Naive thymus-derived CD4-positive, alpha-beta T cell (primary cell): ENCODE results near the gene TMIGD2. TPM values are rescaled to one million over a fixed set of nuclear protein-coding genes. Genes with fewer than 3 reads are reported as not detected.
"Not testable (repeated sequence)": the region's sequence is repeated elsewhere in the genome, so short reads cannot be mapped to it uniquely, and the experiment has no call there.

Experiments used
- ATAC-seq: fragments of 150-1000 bp; cut with Tn5 transposase; 2 replicates; pipeline ENCODE4 v1.10.0; 2021; ENCODE audit warnings: mild to moderate bottlenecking, moderate library complexity
- CTCF ChIA-PET: fragments of 350-600 bp; sonication (Branson Sonifier 250); formaldehyde crosslinking; loops from one replicate; lab custom pipeline; 2021; ENCODE audit warnings: antibody characterized with exemption; lab: Charles Lee
- POLR2A ChIA-PET: fragments of 350-600 bp; sonication (Branson Sonifier 250); formaldehyde crosslinking; loops from one replicate; lab custom pipeline; 2021; ENCODE audit warnings: antibody characterized with exemption, inconsistent platforms; lab: Charles Lee
- DNase-seq, 9 donors: peaks; one replicate each; pipeline versions ENCODE4 v3.0.0 to v3.0.0-alpha.2; 2020 to 2022; ENCODE audit warnings: mixed read lengths in 1 of 9
- H3K27ac ChIP-seq: one replicate; pipeline ENCODE4 v1.7.0; 2013; ENCODE audit warnings: mild to moderate bottlenecking, low read depth, low read length, moderate library complexity
- H3K27me3 ChIP-seq, 2 donors: one replicate each; pipeline ENCODE4 v1.7.0; 2013; ENCODE audit warnings: low read length in 2 of 2, mild to moderate bottlenecking in 2 of 2, moderate library complexity in 2 of 2; ENCODE audit not compliant: control insufficient read depth in 2 of 2, insufficient read depth in 2 of 2
- H3K36me3 ChIP-seq, 3 experiments: 1 replicate in 2 of 3; 2 replicates in 1 of 3; pipeline ENCODE4 v1.7.0; 2013; ENCODE audit warnings: low read length in 3 of 3, mild to moderate bottlenecking in 3 of 3, moderate library complexity in 1 of 3; ENCODE audit not compliant: insufficient read depth in 3 of 3, control insufficient read depth in 2 of 3
- H3K4me1 ChIP-seq, 2 donors: one replicate each; pipeline ENCODE4 v1.7.0; 2013; ENCODE audit warnings: low read length in 2 of 2, mild to moderate bottlenecking in 2 of 2, moderate library complexity in 1 of 2; ENCODE audit not compliant: control insufficient read depth in 2 of 2, insufficient read depth in 2 of 2
- H3K4me3 ChIP-seq: 2 replicates; pipeline ENCODE4 v1.7.0; 2013; ENCODE audit warnings: mild to moderate bottlenecking, low read length
- H3K9me3 ChIP-seq, 3 experiments: 1 replicate in 2 of 3; 2 replicates in 1 of 3; pipeline ENCODE4 v1.7.0; 2013; ENCODE audit warnings: low read length in 3 of 3; ENCODE audit not compliant: control insufficient read depth in 2 of 3
- H3K27ac Mint-ChIP-seq, 9 donors: one replicate each; pipeline ENCODE4 v1.8.0; 2020 to 2022; ENCODE audit warnings: mixed read lengths in 9 of 9, mild to moderate bottlenecking in 8 of 9, moderate library complexity in 5 of 9, inconsistent platforms in 2 of 9
- H3K27me3 Mint-ChIP-seq, 5 donors: one replicate each; pipeline ENCODE4 v1.8.0; 2021 to 2022; ENCODE audit warnings: mixed read lengths in 5 of 5, mild to moderate bottlenecking in 1 of 5
- H3K36me3 Mint-ChIP-seq, 5 donors: one replicate each; pipeline ENCODE4 v1.8.0; 2020 to 2022; ENCODE audit warnings: mixed read lengths in 5 of 5, mild to moderate bottlenecking in 3 of 5, inconsistent platforms in 1 of 5
- H3K4me1 Mint-ChIP-seq, 7 donors: one replicate each; pipeline ENCODE4 v1.8.0; 2020 to 2022; ENCODE audit warnings: mixed read lengths in 7 of 7, mild to moderate bottlenecking in 3 of 7, inconsistent platforms in 1 of 7
- H3K4me3 Mint-ChIP-seq, 10 donors: one replicate each; pipeline ENCODE4 v1.8.0; 2020 to 2022; ENCODE audit warnings: mild to moderate bottlenecking in 10 of 10, mixed read lengths in 10 of 10, moderate library complexity in 6 of 10, inconsistent platforms in 2 of 10
- H3K9me3 Mint-ChIP-seq, 11 donors: one replicate each; pipeline ENCODE4 v1.8.0; 2020 to 2022; ENCODE audit warnings: mixed read lengths in 11 of 11, mild to moderate bottlenecking in 4 of 11, inconsistent platforms in 1 of 11, moderate library complexity in 1 of 11
- intact Hi-C, 2 donors: fragments of 100-400 bp; cut with micrococcal nuclease; formaldehyde crosslinking; loops; one replicate each; pipeline ENCODE4 v1.15.1; 2023
- polyA plus RNA-seq, 2 donors: library from polyadenylated mRNA; unstranded; fragments of 300-500 nt; fragmentation: Illumina TruSeq; gene quantifications; one replicate each; pipeline ENCODE4 v1.2.3, GENCODE V29; 2021
- total RNA-seq, 6 experiments: library from RNA in 5 of 6; stranded (reverse) in 5 of 6; gene quantifications; 1 replicate in 5 of 6; 2 replicates in 1 of 6; pipeline ENCODE4 v1.2.3 and lab custom pipeline; 2021 to 2026

The TMIGD2 gene, protein sequence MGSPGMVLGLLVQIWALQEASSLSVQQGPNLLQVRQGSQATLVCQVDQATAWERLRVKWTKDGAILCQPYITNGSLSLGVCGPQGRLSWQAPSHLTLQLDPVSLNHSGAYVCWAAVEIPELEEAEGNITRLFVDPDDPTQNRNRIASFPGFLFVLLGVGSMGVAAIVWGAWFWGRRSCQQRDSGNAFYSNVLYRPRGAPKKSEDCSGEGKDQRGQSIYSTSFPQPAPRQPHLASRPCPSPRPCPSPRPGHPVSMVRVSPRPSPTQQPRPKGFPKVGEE
- total RNA-seq = 10 to 100 TPM; 22.3 to 50.5 (median 40.0) TPM
- polyA plus RNA-seq = 100 to 1,000 TPM in 1 of 2 donors, 10 to 100 TPM in 1; 99.4 to 107 TPM
- total RNA-seq (lab: John Stamatoyannopoulos, UW) = 39.8 reads per million, percentile 66 among the genes with 10 or more reads in this experiment

- intact Hi-C loops = loop anchor here (1.0 to 5.0 kb wide), 6 partner anchors 26 to 98 kb away; partner anchors contain the start of genes MPND (in 2 of the 2) and SH3GL1 (in 1 of the 2)
- CTCF ChIA-PET = interaction anchor here (0.7 to 2.2 kb wide), 4 partner anchors 19 to 78 kb away, joined by 3 to 11 read pairs (median 3); no protein-coding TSS in a partner anchor
- peak within 1 kb of the TSS; percentile 88 to 96 (median 93) for H3K27ac Mint-ChIP-seq
- peaks cover 4 to 28% of the 10 kb centered on the region in 2 donors for H3K4me1 ChIP-seq
- H3K27ac ChIP-seq = peak within 1 kb of the TSS; percentile 73
- peaks cover 0 to 9% (median 0%) of the 10 kb centered on the region in 3 experiments for H3K36me3 ChIP-seq
- H3K4me1 Mint-ChIP-seq = peaks cover 13 to 67% (median 41%) of the 10 kb centered on the region in 7 donors
- peak within 1 kb of the TSS; percentile 84 to 98 (median 92) for H3K4me3 Mint-ChIP-seq
- H3K27me3 ChIP-seq = no peaks in the 10 kb centered on the region
- H3K27me3 Mint-ChIP-seq = no peaks in the 10 kb centered on the region
- peak within 1 kb of the TSS; percentile 69 for H3K4me3 ChIP-seq
- ATAC-seq = peak; percentile 34
- peaks cover 0 to 7% (median 0%) of the 10 kb centered on the region in 5 donors for H3K36me3 Mint-ChIP-seq
- POLR2A ChIA-PET = interaction anchor here (0.7 to 3.5 kb wide), 9 partner anchors 20 to 694 kb away, joined by 3 to 29 read pairs (median 4); partner anchors contain the start of genes CHAF1A, MPND, MRPL54 and STAP2
- DNase-seq = peak in 7 of 9 donors; percentile 25 to 46 (median 38)
- no peaks in the 10 kb centered on the region for H3K9me3 Mint-ChIP-seq
- H3K9me3 ChIP-seq = no peaks in the 10 kb centered on the region
These were observed at the start of gene TMIGD2 for GRCh38 chr19:4302243-4302640. Gene TMIGD2, minus strand, starts transcription at chr19:4302389. Its CDS starts 4 bp downstream, at chr19:4302385.

GRCh38 chr19:4350726-4351125 is 48.5 kb upstream of the TMIGD2 start:
- Mint-ChIP-seq H3K27me3 (no peaks in the 10 kb centered on the region), H3K27ac (peak overlapping the region in 1 of 9 donors; percentile 2), H3K4me1 (peaks cover 0 to 9% (median 3%) of the 10 kb centered on the region in 7 donors), H3K4me3 (no peak overlapping the region), H3K36me3 (peaks cover 0 to 6% (median 3%) of the 10 kb centered on the region in 5 donors), H3K9me3 (no peaks in the 10 kb centered on the region)
- DNase-seq (no peak), ATAC-seq (no peak)
- H3K27me3 ChIP-seq = no peaks in the 10 kb centered on the region
- no peak overlapping the region for H3K4me3 ChIP-seq
- CTCF ChIA-PET = interaction anchor here (1.1 to 1.7 kb wide), 2 partner anchors 29 to 83 kb away, joined by 3 to 8 read pairs; no protein-coding TSS in a partner anchor
- intact Hi-C loops = no loop called here
- H3K27ac ChIP-seq = no peak overlapping the region
- POLR2A ChIA-PET = no interaction called here
- peaks cover 0 to 12% (median 0%) of the 10 kb centered on the region in 3 experiments for H3K36me3 ChIP-seq
- H3K4me1 ChIP-seq = no peaks in the 10 kb centered on the region
- H3K9me3 ChIP-seq = no peaks in the 10 kb centered on the region

DNA sequence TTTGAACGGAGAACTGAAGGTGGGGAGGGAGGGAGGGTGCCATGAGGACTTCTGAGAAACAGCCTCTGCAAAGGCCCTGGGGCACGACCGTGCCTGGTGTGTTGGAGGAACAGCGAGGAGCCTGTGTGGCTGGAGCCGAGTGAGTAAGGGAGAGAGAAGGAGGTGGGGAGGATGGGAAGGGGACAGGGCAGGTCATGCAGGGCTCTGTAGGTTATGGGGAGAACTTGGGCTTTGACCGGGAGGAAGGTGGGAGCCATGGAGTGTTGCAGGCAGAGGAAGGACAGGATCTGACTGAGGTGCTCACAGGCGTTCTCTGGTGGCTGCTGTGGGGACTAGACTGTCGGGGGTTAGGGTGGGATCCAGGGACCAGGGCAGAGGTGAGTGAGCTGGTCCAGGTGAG is 47.9 kb upstream of the TMIGD2 start:
- Histone ChIP-seq H3K36me3 (peaks cover 0 to 14% (median 0%) of the 10 kb centered on the region in 3 experiments), H3K27ac (no peak overlapping the region), H3K27me3 (no peaks in the 10 kb centered on the region), H3K9me3 (no peaks in the 10 kb centered on the region), H3K4me1 (no peaks in the 10 kb centered on the region), H3K4me3 (no peak overlapping the region)
- no peaks in the 10 kb centered on the region for H3K27me3 Mint-ChIP-seq
- intact Hi-C loops = no loop called here
- peak overlapping the region in 1 of 9 donors; percentile 2 for H3K27ac Mint-ChIP-seq
- H3K4me3 Mint-ChIP-seq = peak overlapping the region in 1 of 10 donors; percentile 16
- CTCF ChIA-PET = interaction anchor here (0.7 to 1.7 kb wide), 3 partner anchors 29 to 123 kb away, joined by 3 to 8 read pairs (median 3); no protein-coding TSS in a partner anchor
- POLR2A ChIA-PET = no interaction called here
- ATAC-seq (no peak), DNase-seq (no peak)
- peaks cover 0 to 10% (median 7%) of the 10 kb centered on the region in 7 donors for H3K4me1 Mint-ChIP-seq
- H3K9me3 Mint-ChIP-seq = no peaks in the 10 kb centered on the region
- peaks cover 0 to 6% (median 3%) of the 10 kb centered on the region in 5 donors for H3K36me3 Mint-ChIP-seq

- H3K27ac ChIP-seq, DNase-seq, intact Hi-C loops, H3K4me1 ChIP-seq, POLR2A ChIA-PET, H3K9me3 ChIP-seq, H3K27me3 Mint-ChIP-seq, H3K4me3 ChIP-seq, ATAC-seq, H3K4me3 Mint-ChIP-seq, H3K27ac Mint-ChIP-seq, H3K27me3 ChIP-seq, H3K9me3 Mint-ChIP-seq, H3K36me3 Mint-ChIP-seq: not testable (repeated sequence)
- CTCF ChIA-PET = interaction anchor here (0.7 to 1.7 kb wide), 2 partner anchors 82 to 124 kb away, joined by 3 to 8 read pairs; no protein-coding TSS in a partner anchor
- peaks cover 2 to 12% (median 8%) of the 10 kb centered on the region in 7 donors for H3K4me1 Mint-ChIP-seq
- H3K36me3 ChIP-seq = peaks cover 0 to 12% (median 0%) of the 10 kb centered on the region in 3 experiments
These were observed 47.0 kb upstream of the TMIGD2 start for GRCh38 chr19:4349225-4349624.

DNA sequence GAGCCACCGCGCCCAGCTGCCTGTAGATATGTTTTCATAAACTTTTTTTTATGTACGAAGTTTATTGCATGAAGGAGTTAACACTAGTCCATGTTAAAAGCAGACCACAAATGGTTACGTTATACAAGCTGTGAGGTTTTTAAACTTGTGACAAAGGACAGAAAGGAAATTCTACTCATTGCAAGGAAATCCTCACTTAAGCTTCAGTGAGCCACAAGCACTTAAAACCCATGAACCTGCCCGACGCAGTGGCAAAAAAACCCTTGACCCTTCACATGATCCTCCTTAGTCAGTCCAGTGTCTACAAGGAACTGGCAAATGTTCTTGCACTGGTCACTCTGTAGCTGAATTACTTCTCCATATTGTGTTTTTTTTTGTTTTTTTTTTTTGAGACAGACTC is 45.3 kb upstream of the TMIGD2 start:
- no peak for DNase-seq
- no peak overlapping the region for H3K4me3 ChIP-seq
- peaks cover 0 to 4% (median 0%) of the 10 kb centered on the region in 11 donors for H3K9me3 Mint-ChIP-seq
- no peaks in the 10 kb centered on the region for H3K27me3 ChIP-seq
- ChIA-PET POLR2A (interaction anchor here (0.6 kb wide), 1 partner anchor 97 kb away, joined by 3 read pairs; no protein-coding TSS in a partner anchor), CTCF (interaction anchor here (1.3 kb wide), 1 partner anchor 80 kb away, joined by 5 read pairs; no protein-coding TSS in a partner anchor)
- H3K4me3 Mint-ChIP-seq = no peak overlapping the region
- no peaks in the 10 kb centered on the region for H3K9me3 ChIP-seq
- peak overlapping the region in 1 of 9 donors; percentile 49 for H3K27ac Mint-ChIP-seq
- H3K36me3 ChIP-seq = peaks cover 0 to 9% (median 0%) of the 10 kb centered on the region in 3 experiments
- intact Hi-C loops = no loop called here
- H3K4me1 ChIP-seq = peaks cover 7 to 8% of the 10 kb centered on the region in 2 donors
- peaks cover 0 to 4% (median 3%) of the 10 kb centered on the region in 5 donors for H3K36me3 Mint-ChIP-seq
- ATAC-seq = no peak
- H3K27me3 Mint-ChIP-seq = peaks cover 0 to 2% (median 0%) of the 10 kb centered on the region in 5 donors
- H3K4me1 Mint-ChIP-seq = peaks cover 5 to 20% (median 11%) of the 10 kb centered on the region in 7 donors
- no peak overlapping the region for H3K27ac ChIP-seq

GRCh38 chr19:4346020-4346383 is 43.8 kb upstream of the TMIGD2 start:
- H3K27me3 ChIP-seq = no peaks in the 10 kb centered on the region
- H3K36me3 ChIP-seq = peaks cover 0 to 9% (median 0%) of the 10 kb centered on the region in 3 experiments
- ChIA-PET CTCF (interaction anchor here (0.6 to 1.0 kb wide), 2 partner anchors 48 to 79 kb away, joined by 3 to 4 read pairs; no protein-coding TSS in a partner anchor), POLR2A (interaction anchor here (0.5 to 4.9 kb wide), 2 partner anchors 12 to 43 kb away, joined by 3 to 29 read pairs; partner anchors contain the start of genes FSD1 and TMIGD2)
- intact Hi-C loops = no loop called here
- no peak for ATAC-seq
- Mint-ChIP-seq H3K9me3 (peaks cover 0 to 4% (median 0%) of the 10 kb centered on the region in 11 donors), H3K4me1 (peaks cover 12 to 29% (median 17%) of the 10 kb centered on the region in 7 donors), H3K27ac (no peak overlapping the region), H3K36me3 (peaks cover 0 to 4% (median 3%) of the 10 kb centered on the region in 5 donors), H3K4me3 (peak overlapping the region in 2 of 10 donors; percentile 5 to 7), H3K27me3 (peaks cover 0 to 2% (median 0%) of the 10 kb centered on the region in 5 donors)
- no peaks in the 10 kb centered on the region for H3K9me3 ChIP-seq
- H3K27ac ChIP-seq = no peak overlapping the region
- no peak for DNase-seq
- H3K4me1 ChIP-seq = peaks cover 8 to 13% of the 10 kb centered on the region in 2 donors
- H3K4me3 ChIP-seq = no peak overlapping the region
